ENCODE measurements around the gene TMEM43.

Gene TMEM43

DNA sequence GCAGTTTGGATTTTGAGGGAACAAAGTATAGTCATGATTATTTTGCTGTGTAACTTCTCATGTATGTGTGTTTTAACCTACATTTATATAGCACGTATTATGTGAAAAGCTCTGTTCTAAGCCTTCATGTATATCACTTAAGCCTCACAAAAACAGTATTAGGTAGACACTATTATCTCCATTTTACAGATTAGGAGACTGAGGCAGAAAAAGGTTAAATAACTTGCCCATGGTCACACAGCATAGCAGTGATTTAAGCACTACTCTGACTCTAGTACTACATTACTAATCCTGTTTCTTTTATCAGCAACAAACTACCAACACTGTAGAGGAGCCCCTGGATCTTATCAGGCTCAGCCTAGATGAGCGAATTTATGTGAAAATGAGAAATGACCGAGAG is 56.4 kb downstream of the TMEM43 start:
- no peak for DNase-seq

DNA sequence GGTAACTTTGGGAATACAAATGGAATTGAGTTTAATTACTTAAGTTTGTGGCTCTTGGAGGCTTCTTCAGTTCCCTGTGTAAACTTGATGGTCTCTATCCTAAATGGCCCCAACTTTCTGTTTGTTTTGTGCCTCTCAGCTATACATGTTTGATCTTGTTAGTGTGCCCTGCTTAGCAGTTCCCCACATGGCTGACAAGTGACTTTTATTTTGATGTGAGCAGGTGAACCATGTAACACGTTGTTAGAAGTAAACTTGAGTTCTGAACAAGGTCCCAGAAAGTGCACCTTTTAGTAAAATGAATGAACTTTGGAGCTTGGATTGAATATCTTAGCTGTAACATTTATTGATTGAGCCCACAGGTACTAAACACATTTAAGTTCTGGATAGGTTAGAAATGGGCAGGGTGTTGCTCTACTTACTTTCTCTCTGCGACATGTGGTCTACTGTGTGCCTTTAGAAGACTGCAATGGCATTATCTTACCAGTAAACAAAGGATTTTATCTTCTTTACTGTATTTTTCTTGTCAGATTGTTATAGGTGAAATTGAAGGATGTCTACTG is 58.2 kb downstream of the TMEM43 start:
- DNase-seq = no peak

DNA sequence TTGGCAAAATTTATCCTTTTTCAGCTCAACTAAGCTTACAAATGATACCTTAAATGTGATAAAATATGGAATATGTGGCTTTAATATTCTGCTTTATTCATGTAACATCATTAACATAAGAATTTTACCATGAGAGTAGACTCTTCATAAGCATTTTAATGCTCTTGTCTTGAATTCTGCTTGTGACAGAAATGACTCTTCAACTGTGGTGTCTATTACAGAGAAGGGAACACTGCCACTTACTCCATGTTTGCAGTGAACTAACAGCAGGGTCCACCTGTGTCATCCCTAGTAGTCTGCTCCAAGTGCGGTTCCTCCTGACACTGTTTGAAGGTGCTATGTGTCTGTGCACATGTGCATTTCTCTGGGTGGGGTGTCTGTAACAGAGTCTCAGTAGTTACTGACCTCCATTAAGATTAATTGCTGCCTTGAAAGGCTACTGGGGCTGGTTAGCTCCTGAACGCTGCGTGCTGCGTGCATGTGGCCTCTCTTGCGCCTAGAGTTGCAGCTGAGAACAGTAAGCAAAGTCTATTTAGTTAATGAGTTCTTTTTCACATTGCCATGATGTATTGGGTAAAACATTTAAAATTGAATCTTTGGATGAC is 62.1 kb downstream of the TMEM43 start:
- DNase-seq = no peak

DNA sequence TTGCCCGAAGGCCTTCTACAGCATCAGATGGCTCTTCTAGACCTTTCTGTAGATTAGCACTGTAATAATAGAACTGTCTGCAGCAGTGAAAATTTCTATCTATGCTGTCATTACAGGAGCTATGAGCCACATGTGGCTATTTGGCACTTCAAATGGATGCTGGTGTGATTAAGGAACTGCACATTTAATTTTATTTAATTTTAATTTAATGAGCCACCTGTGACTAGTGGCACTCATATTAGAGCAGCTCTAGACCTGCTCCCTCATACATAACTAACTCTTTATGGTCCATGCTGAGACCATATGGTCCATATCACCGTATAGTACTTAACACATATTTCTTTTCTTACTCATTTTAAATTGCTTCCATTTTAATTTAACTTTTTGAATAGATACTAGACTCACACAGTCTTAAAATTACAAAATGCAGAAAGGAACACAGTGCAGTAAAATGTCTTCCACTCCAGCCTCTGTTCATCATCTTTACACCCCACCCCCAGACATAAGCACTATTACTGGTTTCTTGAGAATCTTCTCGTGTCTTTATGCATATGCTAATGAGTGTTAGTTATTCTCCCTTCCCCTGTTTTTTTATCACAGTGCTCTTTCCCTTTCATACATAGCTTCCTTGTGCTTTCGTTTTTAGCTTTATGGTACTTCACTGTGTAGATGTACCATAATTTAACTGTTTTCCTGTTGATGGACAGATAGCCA is 63.3 kb downstream of the TMEM43 start:
- DNase-seq = no peak
